Endothelial cell of umbilical vein (primary cell): ENCODE results near the gene SSH3. TPM values are rescaled to one million over a fixed set of nuclear protein-coding genes. Genes with fewer than 3 reads are reported as not detected.
A peak's percentile ranks its signal among the peaks of the same experiment; 100 is the strongest.

ENCODE experiments used
- BruUV-seq: library from RNA; stranded (reverse); fragments of 400-500 nt; replicated peaks from 2 replicates; lab custom pipeline; 2021; lab: Mats Ljungman, UMichigan
- CTCF ChIA-PET: fragments of 300-600, 350-600 bp; sonication (Branson Sonifier 250); formaldehyde crosslinking; loops from one replicate; lab custom pipeline; 2021; ENCODE audit warnings: antibody characterized with exemption, inconsistent platforms; lab: Charles Lee
- POLR2A ChIA-PET: fragments of 300-600, 350-600 bp; sonication (Branson Sonifier 250); formaldehyde crosslinking; loops from one replicate; lab custom pipeline; 2021; ENCODE audit warnings: antibody characterized with exemption, inconsistent platforms; lab: Charles Lee
- DNase-seq: peaks from one replicate; pipeline ENCODE4 v3.0.0-alpha.2; 2011; ENCODE audit warnings: low read depth, low spot score
- FAIRE-seq: peaks from 2 replicates; lab custom pipeline; 2011; peaks lifted over from hg19 to GRCh38; lab: Jason Lieb, UNC
- H2AFZ ChIP-seq: 2 replicates; pipeline ENCODE4 v1.6.0; 2012; ENCODE audit warnings: low read depth, low read length, control low read depth, inconsistent platforms
- H3K27ac ChIP-seq: 2 replicates; pipeline ENCODE4 v1.5.1; 2011; ENCODE audit warnings: low read depth, mild to moderate bottlenecking, control low read depth, low read length, moderate library complexity; ENCODE audit not compliant: insufficient read depth
- H3K27me3 ChIP-seq, 2 experiments: 2 replicates each; pipeline versions ENCODE4 v1.6.0 to v1.6.1; 2011; ENCODE audit warnings: low read length in 2 of 2, mixed read lengths in 1 of 2; ENCODE audit not compliant: control insufficient read depth in 2 of 2, insufficient read depth in 2 of 2
- H3K36me3 ChIP-seq, 2 experiments: 2 replicates in 1 of 2; 3 replicates in 1 of 2; pipeline ENCODE4 v1.5.1; 2011; ENCODE audit warnings: low read length in 2 of 2, mild to moderate bottlenecking in 1 of 2, moderate library complexity in 1 of 2; ENCODE audit not compliant: control insufficient read depth in 2 of 2, insufficient read depth in 2 of 2; ENCODE audit errors: extremely low read depth in 1 of 2
- H3K4me1 ChIP-seq: 3 replicates; pipeline ENCODE4 v1.5.1; 2011; ENCODE audit warnings: mild to moderate bottlenecking, low read length; ENCODE audit not compliant: control insufficient read depth, insufficient read depth; ENCODE audit errors: extremely low read depth
- H3K4me2 ChIP-seq: 2 replicates; pipeline ENCODE4 v1.6.1; 2011; ENCODE audit warnings: low read length, control low read depth, mixed read lengths; ENCODE audit not compliant: insufficient read depth
- H3K4me3 ChIP-seq, 3 experiments: fragments of 200-600 bp in 1 of 3; sonication (generic), shearing (Covaris generic) in 1 of 3; replicated peaks in 1 of 3; 2 replicates each; pipeline ENCODE4 v1.5.1; 2011 to 2016; ENCODE audit warnings: control low read depth in 3 of 3, low read length in 3 of 3, mild to moderate bottlenecking in 2 of 3, inconsistent platforms in 1 of 3, low read depth in 1 of 3, moderate library complexity in 1 of 3; ENCODE audit not compliant: insufficient read depth in 1 of 3
- H3K79me2 ChIP-seq: 2 replicates; pipeline ENCODE4 v1.6.0; 2012; ENCODE audit warnings: low read length, inconsistent platforms; ENCODE audit not compliant: control insufficient read depth, insufficient read depth
- H3K9ac ChIP-seq: replicated peaks from 2 replicates; pipeline ENCODE3; 2011; ENCODE audit warnings: low read length, control low read depth; ENCODE audit not compliant: insufficient read depth; ENCODE audit errors: extremely low read depth
- H3K9me1 ChIP-seq: replicated peaks from 3 replicates; pipeline ENCODE4 v1.6.0; 2011; ENCODE audit warnings: mild to moderate bottlenecking, low read length; ENCODE audit not compliant: control insufficient read depth, insufficient read depth; ENCODE audit errors: extremely low read depth
- H3K9me3 ChIP-seq: replicated peaks from 2 replicates; pipeline ENCODE4 v1.5.1; 2012; ENCODE audit warnings: low read length, inconsistent platforms; ENCODE audit not compliant: control insufficient read depth, insufficient read depth
- H4K20me1 ChIP-seq: replicated peaks from 2 replicates; pipeline ENCODE3; 2011; ENCODE audit warnings: mild to moderate bottlenecking, low read length; ENCODE audit not compliant: control insufficient read depth, insufficient read depth; ENCODE audit errors: extremely low read depth
- CTCF ChIP-seq, 2 donors: IDR thresholded peaks; 1 replicate in 1 of 2; 2 replicates in 1 of 2; pipeline ENCODE4 v1.5.1; 2011; ENCODE audit warnings: low read length in 2 of 2, mild to moderate bottlenecking in 2 of 2, moderate library complexity in 2 of 2, control low read depth in 1 of 2, inconsistent platforms in 1 of 2, low read depth in 1 of 2; ENCODE audit not compliant: insufficient read depth in 1 of 2; ENCODE audit errors: extremely low read depth in 1 of 2
- GATA2 ChIP-seq: IDR thresholded peaks from 2 replicates; pipeline ENCODE4 v1.7.0; 2011; ENCODE audit warnings: low read depth, mild to moderate bottlenecking, moderate library complexity, mixed read lengths, low read length; ENCODE audit not compliant: insufficient read length, insufficient read depth
- MAX ChIP-seq: IDR thresholded peaks from 2 replicates; pipeline ENCODE4 v1.6.1; 2011; ENCODE audit not compliant: insufficient read depth, insufficient read length
- MYC ChIP-seq: IDR thresholded peaks from one replicate; pipeline ENCODE4 v1.6.1; 2011; ENCODE audit warnings: mild to moderate bottlenecking, low read depth, low read length
- POLR2A ChIP-seq: IDR thresholded peaks from 2 replicates; pipeline ENCODE4 v1.6.1; 2012; ENCODE audit warnings: low read depth, mild to moderate bottlenecking, control low read depth, low read length
- POLR2AphosphoS5 ChIP-seq: IDR thresholded peaks from 2 replicates; pipeline ENCODE4 v1.6.1; 2012; ENCODE audit warnings: low read depth, mild to moderate bottlenecking, control low read depth, low read length, moderate library complexity; ENCODE audit not compliant: insufficient read depth
- dilution Hi-C: fragments of 300-500 bp; cut with MboI; formaldehyde crosslinking; loops from one replicate; pipeline ENCODE4 v1.15.0; 2019; ENCODE audit warnings: low sequenced_read_pairs; ENCODE audit not compliant: extremely low pct_ligation_motif_present
- intact Hi-C: fragments of 100-400 bp; cut with micrococcal nuclease; formaldehyde crosslinking; loops from one replicate; pipeline ENCODE4 v1.10.0; 2022
- polyA plus RNA-seq, 4 experiments: library from polyadenylated mRNA; depleted of rRNA in 3 of 4; stranded (reverse) in 3 of 4; unstranded in 1 of 4; fragments of >200 nt; gene quantifications; 2 replicates each; pipeline versions ENCODE4 v1.2.1 to v1.2.3, GENCODE V29; 2011 to 2012; ENCODE audit warnings: missing spikeins in 1 of 4
- total RNA-seq: library from RNA; stranded (reverse); gene quantifications from 2 replicates; pipeline ENCODE4 v1.2.3, GENCODE V29; 2021

SSH3 gene
- total and polyA plus RNA-seq, 2 donors (not counting 3 experiments of a cell fraction or from before 2014, with no cell fraction given) = 14.3 to 16.5 TPM

- TF ChIP-seq CTCF (IDR thresholded peaks at IDR 0.05; ENCODE audit: extremely low read depth in 1 of 2, insufficient read depth in 1 of 2, low read depth in 1 of 2, low read length in 2 of 2) (peak; percentile 44 to 53), POLR2A (no peak), GATA2 (no peak), MAX (no peak), MYC (no peak), POLR2AphosphoS5 (peak; percentile 75)
- Histone ChIP-seq H3K36me3 (peaks cover 0 to 27% of the 10 kb centered on the region in 2 experiments), H3K4me1 (peaks cover 22% of the 10 kb centered on the region), H2AFZ (peak overlapping the region; percentile 43), H3K9ac (peak overlapping the region; percentile 25), H3K79me2 (peaks cover 20% of the 10 kb centered on the region), H3K9me1 (no peaks in the 10 kb centered on the region), H3K9me3 (no peaks in the 10 kb centered on the region), H3K4me2 (peak overlapping the region; percentile 60), H3K4me3 (peak overlapping the region; percentile 52 to 65 (median 54)), H4K20me1 (no peaks in the 10 kb centered on the region), H3K27me3 (no peaks in the 10 kb centered on the region), H3K27ac (peak overlapping the region; percentile 61)
- DNase-seq = peak; percentile 86
- ChIA-PET CTCF (interaction anchor here (0.7 to 3.0 kb wide), 13 partner anchors 9 to 94 kb away, joined by 3 to 32 read pairs (median 5); partner anchors contain the start of genes GRK2 and SSH3), POLR2A (interaction anchor here (0.5 to 2.5 kb wide), 2 partner anchors 11 to 28 kb away, joined by 6 to 9 read pairs; no protein-coding TSS in a partner anchor)
- intact Hi-C loops = loop anchor here (1.0 to 2.0 kb wide), 6 partner anchors 11 to 86 kb away; partner anchors contain the start of genes GRK2 and SSH3
- BruUV-seq = no TSS peak
- peak; percentile 90 for FAIRE-seq
- dilution Hi-C loops = no loop called here
Measured at GRCh38 chr11:67288452-67289225, 14.7 kb upstream of the SSH3 start.
